GM18909 (cell line): ENCODE data around the gene MRGPRX3.
"Not testable (repeated sequence)": the region's sequence is repeated elsewhere in the genome, so short reads cannot be mapped to it uniquely, and the experiment has no call there.

Experiments used
- ATAC-seq: cut with Tn5 transposase; IDR thresholded peaks from one replicate; pipeline ENCODE4 v1.9.1; 2021; ENCODE audit warnings: mild to moderate bottlenecking; ENCODE audit not compliant: unreplicated experiment, poor library complexity

MRGPRX3 gene

GRCh38 chr11:18132341-18132740 is at the start of gene MRGPRX3:
Gene MRGPRX3 (plus strand): TSS chr11:18132571. CDS start chr11:18137203, 4,632 bp downstream.
- no peak for ATAC-seq

- no peak for ATAC-seq
Measured at GRCh38 chr11:18088366-18088765, 44.0 kb upstream of the MRGPRX3 start.

DNA sequence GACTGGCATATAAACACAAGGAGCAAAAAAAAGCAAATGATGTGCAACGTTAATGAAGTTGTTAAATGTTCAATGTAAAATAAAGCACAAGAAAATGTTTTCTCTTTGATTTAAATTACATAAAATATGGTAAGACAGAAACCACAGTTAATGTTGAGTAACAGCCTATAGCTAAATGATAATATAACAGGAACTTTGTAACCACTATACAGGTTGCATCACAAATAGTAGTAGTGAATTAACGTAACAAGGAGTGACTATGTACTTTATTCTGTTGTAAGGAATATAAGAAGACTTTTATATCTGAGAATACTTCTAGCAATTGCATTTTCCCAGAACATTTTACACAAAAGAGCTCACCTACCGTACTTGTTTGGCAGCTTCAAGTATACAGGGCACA is 43.4 kb upstream of the MRGPRX3 start:
- no peak for ATAC-seq

GRCh38 chr11:18091731-18092130 is 40.6 kb upstream of the MRGPRX3 start:
- ATAC-seq, result no peak

DNA sequence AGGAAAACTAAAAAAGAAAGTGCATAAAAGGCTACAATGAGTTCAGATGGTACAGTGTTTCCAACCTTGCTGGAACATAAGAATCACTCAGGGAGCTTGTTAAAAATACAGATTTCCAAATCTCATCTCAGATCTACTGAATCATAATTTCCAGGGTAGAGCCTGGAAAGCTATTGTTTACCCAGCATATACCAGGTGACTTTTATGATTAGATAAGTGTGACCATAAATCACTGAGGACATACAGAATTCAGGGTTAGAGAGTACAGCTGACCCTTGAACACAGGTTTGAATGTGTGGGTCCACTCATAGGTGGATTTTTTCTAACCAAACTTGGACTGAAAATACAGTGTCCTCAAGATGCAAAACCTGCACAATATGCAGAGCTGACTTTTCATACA is 38.4 kb upstream of the MRGPRX3 start:
- no peak for ATAC-seq

- no peak for ATAC-seq
Measured at GRCh38 chr11:18100926-18101656, 31.3 kb upstream of the MRGPRX3 start.

DNA sequence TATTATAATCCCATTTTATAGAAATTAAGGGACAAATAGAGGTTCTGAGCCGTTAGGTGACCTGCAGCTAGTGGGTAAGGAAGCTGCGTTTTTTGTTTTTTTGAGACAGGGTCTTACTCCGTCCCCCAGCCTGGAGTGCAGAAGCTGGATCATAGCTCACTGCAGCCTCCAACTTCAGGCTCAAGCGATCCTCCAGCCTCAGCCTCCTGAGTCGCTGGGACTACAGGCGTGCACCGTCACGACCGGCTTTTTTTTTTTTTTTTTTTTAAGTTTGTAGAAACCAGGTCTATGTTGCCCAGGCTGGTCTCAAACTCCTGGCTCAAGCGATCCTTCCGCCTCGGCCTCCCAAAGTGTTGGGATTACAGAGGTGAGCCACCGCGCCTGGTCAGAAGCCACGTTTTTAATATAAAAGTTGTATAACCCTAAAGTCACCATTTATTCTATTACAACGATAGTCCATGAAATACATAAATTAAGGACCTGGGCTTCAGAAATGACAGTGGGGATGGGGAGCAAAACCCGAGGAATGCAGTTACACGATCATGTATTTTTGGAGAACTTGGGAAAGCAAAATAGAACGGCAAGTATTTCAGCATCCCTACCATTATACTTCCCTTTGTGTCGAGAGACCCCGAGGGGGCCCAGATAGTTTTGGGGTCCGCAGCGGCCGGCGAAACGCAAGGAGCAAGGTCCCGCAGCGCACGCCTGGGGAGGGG is 27.1 kb upstream of the MRGPRX3 start:
- no peak for ATAC-seq

- ATAC-seq, result peak; percentile 94
Measured at GRCh38 chr11:18105802-18106574, 26.4 kb upstream of the MRGPRX3 start, which contains the start of gene SAAL1. Gene SAAL1 (minus strand): TSS chr11:18106082. CDS start chr11:18106041, 41 bp downstream.

DNA sequence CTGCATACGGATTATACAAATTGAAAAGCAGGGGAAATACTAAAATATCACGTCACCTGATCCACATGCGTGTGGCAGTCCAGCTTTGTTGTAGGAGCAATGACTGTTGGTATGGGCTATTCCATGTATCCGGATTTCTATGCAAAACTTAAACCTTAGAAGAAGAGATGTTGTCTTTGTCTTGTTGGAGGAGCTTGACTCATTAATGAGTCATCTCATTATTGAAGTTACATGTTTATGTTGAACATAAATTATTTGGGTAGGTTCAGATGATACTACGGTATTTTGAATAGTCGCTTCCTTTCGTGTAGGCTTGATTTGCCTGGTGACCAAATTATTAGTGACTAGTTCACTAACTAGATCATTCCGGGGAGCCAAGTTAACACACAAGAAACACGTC is 25.7 kb upstream of the MRGPRX3 start:
- ATAC-seq, result no peak

DNA sequence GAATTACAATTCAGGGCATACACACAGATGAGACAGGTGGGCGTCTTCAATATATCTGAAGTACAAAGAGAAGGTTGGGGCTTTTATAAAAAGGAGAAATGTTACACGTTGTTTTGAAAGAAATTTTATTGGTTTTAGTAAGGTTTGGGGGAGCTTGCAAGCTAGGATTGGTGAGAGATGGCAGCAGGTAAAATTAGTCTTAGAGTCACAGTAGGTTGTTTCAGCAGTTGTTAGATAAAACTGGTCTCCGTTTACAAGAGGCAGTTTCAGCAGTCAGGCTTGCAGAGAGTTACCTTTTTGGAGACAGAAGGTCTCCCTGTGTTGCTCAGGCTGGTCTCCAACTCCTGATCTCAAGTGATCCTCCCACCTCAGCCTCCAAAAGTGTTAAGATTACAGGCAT is 24.1 kb upstream of the MRGPRX3 start:
- no peak for ATAC-seq

GRCh38 chr11:18111005-18111404 is 21.4 kb upstream of the MRGPRX3 start:
- ATAC-seq, result no peak

DNA sequence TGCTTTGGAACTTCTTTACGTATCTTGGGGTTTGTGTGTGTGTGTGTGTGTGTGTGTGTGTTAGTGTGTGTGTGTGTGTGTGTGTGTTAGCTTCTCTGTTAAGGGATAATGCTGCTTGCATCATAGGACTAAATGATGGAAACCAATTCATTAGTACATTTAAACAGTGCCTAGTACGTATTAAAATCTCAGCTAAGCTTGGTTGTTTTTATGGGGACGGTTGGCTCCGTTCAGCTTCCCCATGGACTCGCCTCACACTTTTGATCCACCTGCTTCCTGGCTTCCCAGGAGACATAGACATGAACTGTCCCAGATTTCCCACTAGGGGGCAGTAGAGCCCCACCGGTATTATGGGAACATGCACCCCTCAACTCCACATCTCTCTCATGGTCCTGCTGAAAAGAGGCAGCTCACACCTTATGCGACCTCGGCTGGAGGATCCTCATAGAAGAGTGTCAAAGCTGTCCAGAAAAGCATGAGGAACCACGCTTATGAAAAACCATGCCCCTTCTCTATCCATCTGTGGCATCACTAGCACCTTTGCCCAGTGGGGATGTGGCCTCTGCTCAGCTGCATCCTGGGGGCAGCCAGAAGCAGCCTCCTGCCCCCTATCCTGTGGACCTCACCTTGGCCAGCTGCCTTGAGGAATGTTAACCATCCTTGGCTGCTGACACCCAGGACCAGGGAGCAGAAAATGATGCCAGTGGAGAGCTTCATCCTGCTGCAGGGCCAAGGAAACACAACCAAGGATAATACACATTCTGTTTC is 16.8 kb upstream of the MRGPRX3 start:
- ATAC-seq, result no peak

DNA sequence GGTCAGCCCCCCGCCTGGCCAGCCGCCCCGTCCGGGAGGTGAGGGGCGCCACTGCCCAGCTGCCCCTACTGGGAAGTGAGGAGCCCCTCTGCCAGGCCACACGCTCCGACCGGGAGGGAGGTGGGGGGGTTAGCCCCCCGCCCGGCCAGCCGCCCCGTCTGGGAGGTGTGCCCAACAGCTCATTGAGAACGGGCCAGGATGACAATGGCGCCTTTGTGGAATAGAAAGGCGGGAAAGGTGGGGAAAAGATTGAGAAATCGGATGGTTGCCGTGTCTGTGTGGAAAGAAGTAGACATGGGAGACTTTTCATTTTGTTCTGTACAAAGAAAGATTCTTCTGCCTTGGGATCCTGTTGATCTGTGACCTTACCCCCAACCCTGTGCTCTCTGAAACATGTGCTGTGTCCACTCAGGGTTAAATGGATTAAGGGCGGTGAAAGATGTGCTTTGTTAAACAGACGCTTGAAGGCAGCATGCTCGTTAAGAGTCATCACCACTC is 11.0 kb upstream of the MRGPRX3 start:
- ATAC-seq, result not testable (repeated sequence)

GRCh38 chr11:18131115-18131514 is 1.3 kb upstream of the MRGPRX3 start:
- not testable (repeated sequence) for ATAC-seq

DNA sequence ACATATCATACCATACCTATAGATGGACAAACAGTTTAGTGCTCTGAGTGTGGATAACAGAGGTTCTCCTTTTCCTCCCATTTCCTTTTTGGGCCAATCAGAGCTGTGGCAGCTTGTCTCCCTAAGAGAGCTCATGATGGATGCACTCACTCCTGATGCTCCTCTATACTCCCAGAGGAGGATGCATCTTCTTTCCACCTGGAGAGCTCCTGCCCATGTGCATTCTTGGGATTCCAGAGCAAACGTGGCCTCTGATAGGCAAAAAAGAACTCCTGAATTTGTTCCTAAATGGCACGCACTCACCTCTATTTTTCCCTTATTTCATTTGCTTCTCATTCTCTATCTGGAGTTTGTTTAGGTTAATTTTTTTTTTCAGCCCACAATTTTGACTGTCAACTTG is 2.9 kb downstream of the MRGPRX3 start:
- ATAC-seq, result no peak

- ATAC-seq, result no peak
Measured at GRCh38 chr11:18137186-18137800, 4.9 kb downstream of the MRGPRX3 start.

DNA sequence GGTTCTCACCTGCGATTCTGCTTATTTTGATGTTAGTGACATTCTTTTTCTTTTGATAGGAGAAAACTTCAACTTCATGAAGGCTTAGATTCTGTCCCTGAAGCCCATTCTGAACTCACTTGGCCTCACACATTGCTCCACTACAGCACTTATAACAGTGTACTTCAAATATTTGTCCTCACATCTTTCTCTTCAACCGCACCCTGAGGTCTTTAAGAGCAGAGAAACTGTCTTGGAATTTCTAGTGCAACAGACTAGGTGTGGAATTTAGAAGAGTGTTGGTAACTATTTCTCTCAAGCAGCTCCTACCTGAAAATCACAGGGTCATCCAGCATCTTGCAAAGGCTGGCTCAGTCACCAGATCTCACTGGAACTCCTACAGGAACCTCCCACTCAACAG is 7.8 kb downstream of the MRGPRX3 start:
- ATAC-seq, result no peak

DNA sequence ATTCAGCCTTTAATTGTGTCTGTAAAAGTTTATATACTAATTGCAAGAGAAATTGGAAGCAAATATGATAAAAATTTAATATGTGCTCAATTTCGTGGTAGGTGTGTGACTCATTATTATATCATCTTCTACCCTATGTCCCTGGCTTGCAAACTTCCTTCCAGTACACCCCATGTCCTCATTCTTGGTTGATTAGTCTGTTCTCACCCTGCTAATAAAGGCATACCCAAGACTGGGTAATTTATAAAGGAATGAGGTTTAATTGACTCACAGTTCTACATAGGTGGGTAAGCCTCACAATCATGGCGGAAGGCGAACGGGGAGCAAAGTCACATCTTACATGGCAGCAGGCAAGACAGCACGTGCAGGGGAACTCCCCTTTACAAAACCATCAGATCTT is 11.9 kb downstream of the MRGPRX3 start:
- no peak for ATAC-seq

GRCh38 chr11:18145025-18145424 is 12.7 kb downstream of the MRGPRX3 start:
- no peak for ATAC-seq

DNA sequence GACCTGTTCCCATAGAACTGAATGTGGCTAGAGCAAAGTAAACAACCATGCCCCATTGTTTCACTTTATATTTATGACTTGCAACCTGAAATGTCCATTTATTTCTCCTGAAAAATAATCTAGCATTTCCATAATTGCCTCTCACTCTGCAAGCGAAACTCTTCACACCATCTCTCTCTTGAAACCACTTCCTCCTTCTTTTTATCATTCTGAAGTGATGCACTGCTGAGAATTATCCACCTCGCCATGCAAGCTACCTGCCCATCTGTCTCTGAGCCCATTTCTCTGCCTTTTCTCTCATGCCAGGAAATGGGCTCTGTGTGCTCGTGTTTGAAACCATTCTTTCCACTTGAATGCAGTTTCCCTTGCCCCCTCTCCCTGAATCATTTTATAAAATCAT is 13.5 kb downstream of the MRGPRX3 start:
- ATAC-seq, result no peak
